Thymus (tissue), 11 donors: Measurements from ENCODE around the gene ASTN2. TPM values are rescaled to one million over a fixed set of nuclear protein-coding genes. Genes with fewer than 3 reads are reported as not detected.

Experiments
- DNase-seq, 9 donors: peaks; one replicate each; pipeline ENCODE4 v3.0.0-alpha.2; 2013; ENCODE audit warnings: low spot score in 9 of 9, low read depth in 6 of 9, missing footprints in 1 of 9
- H3K27ac ChIP-seq, 2 donors: one replicate each; pipeline ENCODE4 v1.5.1; 2013; ENCODE audit warnings: control low read depth in 1 of 2, low read depth in 1 of 2, low read length in 1 of 2, mild to moderate bottlenecking in 1 of 2, moderate library complexity in 1 of 2
- H3K27me3 ChIP-seq, 2 donors: one replicate each; pipeline ENCODE4 v1.5.1; 2013; ENCODE audit warnings: low read length in 1 of 2; ENCODE audit not compliant: control insufficient read depth in 2 of 2, insufficient read depth in 1 of 2
- H3K36me3 ChIP-seq, 2 donors: one replicate each; pipeline ENCODE4 v1.5.1; 2013; ENCODE audit warnings: low read length in 1 of 2, mild to moderate bottlenecking in 1 of 2, moderate library complexity in 1 of 2; ENCODE audit not compliant: control insufficient read depth in 2 of 2, insufficient read depth in 2 of 2
- H3K4me1 ChIP-seq, 2 donors: one replicate each; pipeline ENCODE4 v1.5.1; 2013; ENCODE audit warnings: low read length in 2 of 2; ENCODE audit not compliant: control insufficient read depth in 2 of 2, insufficient read depth in 2 of 2
- H3K4me3 ChIP-seq, 2 donors: one replicate each; pipeline ENCODE4 v1.5.1; 2013; ENCODE audit warnings: low read length in 2 of 2, control low read depth in 1 of 2, mild to moderate bottlenecking in 1 of 2
- H3K9me3 ChIP-seq, 2 donors: one replicate each; pipeline ENCODE4 v1.5.1; 2013; ENCODE audit warnings: low read length in 1 of 2, mild to moderate bottlenecking in 1 of 2; ENCODE audit not compliant: control insufficient read depth in 2 of 2, insufficient read depth in 1 of 2
- WGBS: extraction: QIAGEN DNeasy Blood & Tissue Kit; methylation state at CpG from one replicate; pipeline ENCODE4 v1.1.7; 2013; 5-methylcytosine and 5-hydroxymethylcytosine counted together
- polyA plus RNA-seq: library from polyadenylated mRNA; stranded (reverse); fragments of 200-250 nt; gene quantifications from one replicate; pipeline ENCODE4 v1.2.3, GENCODE V29; 2013
- total RNA-seq: library from RNA; stranded (reverse); fragments of 120-200 nt; gene quantifications from one replicate; pipeline ENCODE4 v1.2.4, GENCODE V29; 2013
- donor health status: healthy.

ASTN2 gene
- total and polyA plus RNA-seq, 2 donors = 5.8 to 5.9 TPM

GRCh38 chr9:116875576-116875975, 539.3 kb downstream of the ASTN2 start:
- no peaks in the 10 kb centered on the region for H3K4me1 ChIP-seq
- no peaks in the 10 kb centered on the region for H3K27me3 ChIP-seq
- 93% methylated on average over 1 of the region's 1 CpG for WGBS
- H3K36me3 ChIP-seq = no peaks in the 10 kb centered on the region
- no peak overlapping the region for H3K27ac ChIP-seq
- peaks cover 0 to 2% of the 10 kb centered on the region in 2 donors for H3K9me3 ChIP-seq
- H3K4me3 ChIP-seq = no peak overlapping the region
- DNase-seq = no peak

GRCh38 chr9:116873937-116874914, 540.6 kb downstream of the ASTN2 start:
- H3K36me3 ChIP-seq = no peaks in the 10 kb centered on the region
- WGBS = 89% methylated on average over 6 of the region's 6 CpGs
- H3K4me3 ChIP-seq = no peak overlapping the region
- H3K4me1 ChIP-seq = no peaks in the 10 kb centered on the region
- no peak overlapping the region for H3K27ac ChIP-seq
- H3K27me3 ChIP-seq = no peaks in the 10 kb centered on the region
- no peak for DNase-seq
- peaks cover 0 to 2% of the 10 kb centered on the region in 2 donors for H3K9me3 ChIP-seq

GRCh38 chr9:116873491-116873890, 541.4 kb downstream of the ASTN2 start:
- Histone ChIP-seq H3K9me3 (peaks cover 0 to 2% of the 10 kb centered on the region in 2 donors), H3K27ac (no peak overlapping the region), H3K27me3 (no peaks in the 10 kb centered on the region), H3K36me3 (no peaks in the 10 kb centered on the region), H3K4me3 (no peak overlapping the region), H3K4me1 (no peaks in the 10 kb centered on the region)
- 84% methylated on average over 2 of the region's 2 CpGs for WGBS
- no peak for DNase-seq

GRCh38 chr9:116870566-116870965, 544.3 kb downstream of the ASTN2 start:
- WGBS = 89% methylated on average over 3 of the region's 3 CpGs
- no peaks in the 10 kb centered on the region for H3K9me3 ChIP-seq
- no peaks in the 10 kb centered on the region for H3K4me1 ChIP-seq
- no peaks in the 10 kb centered on the region for H3K36me3 ChIP-seq
- H3K4me3 ChIP-seq = no peak overlapping the region
- H3K27ac ChIP-seq = no peak overlapping the region
- no peaks in the 10 kb centered on the region for H3K27me3 ChIP-seq
- DNase-seq = no peak

- DNase-seq = no peak
- 88% methylated on average over 3 of the region's 3 CpGs for WGBS
- H3K27me3 ChIP-seq = no peaks in the 10 kb centered on the region
- no peaks in the 10 kb centered on the region for H3K9me3 ChIP-seq
- no peaks in the 10 kb centered on the region for H3K36me3 ChIP-seq
- H3K27ac ChIP-seq = no peak overlapping the region
- no peaks in the 10 kb centered on the region for H3K4me1 ChIP-seq
- no peak overlapping the region for H3K4me3 ChIP-seq
Measured at GRCh38 chr9:116868201-116868600, 546.7 kb downstream of the ASTN2 start.

- DNase-seq = no peak
- Histone ChIP-seq H3K4me1 (no peaks in the 10 kb centered on the region), H3K4me3 (no peak overlapping the region), H3K36me3 (no peaks in the 10 kb centered on the region), H3K27me3 (no peaks in the 10 kb centered on the region), H3K9me3 (no peaks in the 10 kb centered on the region), H3K27ac (no peak overlapping the region)
Measured at GRCh38 chr9:116861321-116861720, 553.5 kb downstream of the ASTN2 start.

- H3K27me3 ChIP-seq = no peaks in the 10 kb centered on the region
- H3K36me3 ChIP-seq = no peaks in the 10 kb centered on the region
- H3K4me3 ChIP-seq = no peak overlapping the region
- no peak overlapping the region for H3K27ac ChIP-seq
- whole genome bisulfite sequencing = 59% methylated on average over 3 of the region's 3 CpGs
- no peaks in the 10 kb centered on the region for H3K9me3 ChIP-seq
- peak in 4 of 9 donors; percentile 5 to 16 (median 7) for DNase-seq
- H3K4me1 ChIP-seq = no peaks in the 10 kb centered on the region
Measured at GRCh38 chr9:116860509-116861120, 554.2 kb downstream of the ASTN2 start.

GRCh38 chr9:116859763-116860162, 555.1 kb downstream of the ASTN2 start:
- H3K27ac ChIP-seq = peak overlapping the region in 1 of 2 donors; percentile 64

GRCh38 chr9:116857321-116857720, 557.5 kb downstream of the ASTN2 start:
- DNase-seq = no peak
- no peaks in the 10 kb centered on the region for H3K9me3 ChIP-seq
- no peak overlapping the region for H3K27ac ChIP-seq
- 96% methylated on average over 2 of the region's 2 CpGs for WGBS
- H3K27me3 ChIP-seq = no peaks in the 10 kb centered on the region
- no peak overlapping the region for H3K4me3 ChIP-seq
- H3K36me3 ChIP-seq = no peaks in the 10 kb centered on the region
- no peaks in the 10 kb centered on the region for H3K4me1 ChIP-seq

More at GRCh38 chr9:116859763-116860162, 555.1 kb downstream of the ASTN2 start:
- 93% methylated on average over 2 of the region's 2 CpGs for WGBS
- Histone ChIP-seq H3K4me1 (no peaks in the 10 kb centered on the region), H3K27me3 (no peaks in the 10 kb centered on the region), H3K9me3 (no peaks in the 10 kb centered on the region), H3K4me3 (no peak overlapping the region), H3K36me3 (no peaks in the 10 kb centered on the region)
- no peak for DNase-seq
